Colonic mucosa (tissue), 4 donors: ENCODE measurements around the gene PRAMEF12. TPM values are rescaled to one million over a fixed set of nuclear protein-coding genes. Genes with fewer than 3 reads are reported as not detected.
"Not testable (repeated sequence)": the region's sequence is repeated elsewhere in the genome, so short reads cannot be mapped to it uniquely, and the experiment has no call there.

Experiments
- DNase-seq: peaks from one replicate; pipeline ENCODE4 v3.0.0-alpha.2; 2020
- H3K27ac ChIP-seq: fragments of 200-600 bp; one replicate; pipeline ENCODE4 v1.8.0; 2021
- H3K27me3 ChIP-seq: fragments of 200-600 bp; one replicate; pipeline ENCODE4 v1.8.0; 2021
- H3K36me3 ChIP-seq: fragments of 200-600 bp; one replicate; pipeline ENCODE4 v1.8.0; 2021
- H3K4me1 ChIP-seq: fragments of 200-600 bp; one replicate; pipeline ENCODE4 v1.8.0; 2021; ENCODE audit warnings: mild to moderate bottlenecking
- H3K4me3 ChIP-seq: fragments of 200-600 bp; one replicate; pipeline ENCODE4 v1.8.0; 2021
- H3K9ac ChIP-seq, 2 donors: one replicate each; pipeline ENCODE4 v1.7.0; 2013; ENCODE audit warnings: control low read depth in 2 of 2, low read depth in 2 of 2, low read length in 2 of 2
- H3K9me3 ChIP-seq: fragments of 200-600 bp; one replicate; pipeline ENCODE4 v1.8.0; 2021
- CTCF ChIP-seq: fragments of 200-600 bp; IDR thresholded peaks from one replicate; pipeline ENCODE4 v1.8.0; 2022; ENCODE audit warnings: antibody characterized with exemption, mild to moderate bottlenecking
- intact Hi-C: fragments of 100-400 bp; cut with DNase I; formaldehyde crosslinking; loops from one replicate; pipeline ENCODE4 v1.14.1; 2022
- total RNA-seq, 2 donors: library from RNA; stranded (reverse); fragmentation: NEBNext Ultra II Directional in 1 of 2; extraction: Animal tissue kit (Norgen Biotek cat#: 25700) in 1 of 2; gene quantifications; one replicate each; pipeline ENCODE4 v1.2.1, GENCODE V29; 2021
- donor health status: healthy.
- donor health status: DM: no; HTN: no; CAD: no.
- donor health status: DM: no; HTN: no; CAD: no.

Gene PRAMEF12
- total RNA-seq, 2 donors from 2014 or later: not detected

GRCh38 chr1:12775443-12775842 lies 1.9 kb downstream of the PRAMEF12 start:
- TF ChIP-seq CTCF: no peak
- no peak overlapping the region for H3K4me3 ChIP-seq
- H3K36me3 ChIP-seq: no peaks in the 10 kb centered on the region
- intact Hi-C loops: no loop called here
- no peaks in the 10 kb centered on the region for H3K4me1 ChIP-seq
- H3K27me3 ChIP-seq: no peaks in the 10 kb centered on the region
- no peak for DNase-seq
- H3K9ac ChIP-seq: no peak overlapping the region
- no peak overlapping the region for H3K27ac ChIP-seq
- H3K9me3 ChIP-seq: no peaks in the 10 kb centered on the region

DNA sequence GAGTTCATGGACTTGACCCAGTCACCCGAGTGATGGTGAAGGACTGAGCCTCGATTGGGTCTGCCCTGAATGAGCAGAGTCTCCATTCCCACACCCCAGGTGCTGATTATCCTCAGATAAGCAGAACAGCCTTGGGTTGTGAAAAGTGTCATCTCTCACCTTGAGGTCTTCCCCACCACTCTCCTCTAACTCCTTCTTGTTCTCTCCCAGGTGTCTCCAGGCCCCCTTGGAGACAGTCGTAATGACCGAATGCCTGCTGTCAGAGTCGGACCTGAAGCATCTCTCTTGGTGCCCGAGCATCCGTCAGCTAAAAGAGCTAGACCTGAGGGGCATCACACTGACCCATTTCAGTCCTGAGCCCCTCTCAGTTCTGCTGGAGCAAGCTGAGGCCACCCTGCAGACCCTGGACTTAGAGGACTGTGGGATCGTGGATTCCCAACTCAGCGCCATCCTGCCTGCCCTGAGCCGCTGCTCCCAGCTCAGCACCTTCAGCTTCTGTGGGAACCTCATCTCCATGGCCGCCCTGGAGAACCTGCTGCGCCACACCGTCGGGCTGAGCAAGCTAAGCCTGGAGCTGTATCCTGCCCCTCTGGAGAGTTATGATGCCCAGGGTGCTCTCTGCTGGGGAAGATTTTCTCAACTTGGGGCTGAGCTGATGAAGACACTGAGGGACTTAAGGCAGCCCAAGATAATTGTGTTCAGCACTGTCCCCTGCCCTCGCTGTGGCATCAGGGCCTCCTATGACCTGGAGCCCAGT lies 3.4 kb downstream of the PRAMEF12 start:
- no peak for DNase-seq
- H3K36me3 ChIP-seq: no peaks in the 10 kb centered on the region
- H3K27ac ChIP-seq: no peak overlapping the region
- no peak overlapping the region for H3K9ac ChIP-seq
- no peak for TF ChIP-seq CTCF
- no peaks in the 10 kb centered on the region for H3K4me1 ChIP-seq
- no peaks in the 10 kb centered on the region for H3K27me3 ChIP-seq
- intact Hi-C loops: no loop called here
- H3K9me3 ChIP-seq: no peaks in the 10 kb centered on the region
- no peak overlapping the region for H3K4me3 ChIP-seq

DNA sequence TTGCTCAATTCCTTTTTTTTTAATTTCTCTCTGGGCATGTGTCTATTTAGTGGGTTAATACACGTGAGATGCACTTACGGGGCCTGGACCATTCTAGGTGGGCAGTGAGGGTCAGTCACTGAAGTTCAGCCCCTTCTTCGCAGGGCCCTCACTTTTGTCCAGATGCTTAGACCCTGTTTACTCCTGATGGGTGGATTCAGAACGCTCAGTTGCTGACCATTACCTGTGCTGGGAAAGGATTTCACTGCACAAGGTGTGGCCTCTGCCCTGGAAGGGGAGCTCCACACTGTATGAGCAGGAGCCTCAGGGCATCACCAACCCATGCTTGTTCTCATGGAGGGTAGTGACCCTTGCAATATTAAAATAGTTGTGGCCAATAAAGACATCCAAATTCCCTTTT lies 4.5 kb downstream of the PRAMEF12 start:
- no peaks in the 10 kb centered on the region for H3K9me3 ChIP-seq
- H3K4me1 ChIP-seq: no peaks in the 10 kb centered on the region
- no peak overlapping the region for H3K4me3 ChIP-seq
- no peaks in the 10 kb centered on the region for H3K36me3 ChIP-seq
- H3K27me3 ChIP-seq: no peaks in the 10 kb centered on the region
- DNase-seq: no peak
- intact Hi-C loops: no loop called here
- no peak overlapping the region for H3K9ac ChIP-seq
- TF ChIP-seq CTCF: no peak
- no peak overlapping the region for H3K27ac ChIP-seq

- H3K4me1 ChIP-seq: no peaks in the 10 kb centered on the region
- intact Hi-C loops: no loop called here
- no peaks in the 10 kb centered on the region for H3K27me3 ChIP-seq
- no peaks in the 10 kb centered on the region for H3K36me3 ChIP-seq
- no peak overlapping the region for H3K4me3 ChIP-seq
- H3K27ac ChIP-seq: no peak overlapping the region
- DNase-seq: no peak
- TF ChIP-seq CTCF: no peak
- H3K9me3 ChIP-seq: no peaks in the 10 kb centered on the region
- H3K9ac ChIP-seq: no peak overlapping the region
Measured at GRCh38 chr1:12778907-12779306, 5.4 kb downstream of the PRAMEF12 start.

GRCh38 chr1:12781488-12781887 lies 8.0 kb downstream of the PRAMEF12 start:
- H3K9ac ChIP-seq, H3K27ac ChIP-seq, H3K27me3 ChIP-seq, H3K36me3 ChIP-seq, H3K4me1 ChIP-seq, H3K9me3 ChIP-seq, intact Hi-C loops, H3K4me3 ChIP-seq, DNase-seq: not testable (repeated sequence)

DNA sequence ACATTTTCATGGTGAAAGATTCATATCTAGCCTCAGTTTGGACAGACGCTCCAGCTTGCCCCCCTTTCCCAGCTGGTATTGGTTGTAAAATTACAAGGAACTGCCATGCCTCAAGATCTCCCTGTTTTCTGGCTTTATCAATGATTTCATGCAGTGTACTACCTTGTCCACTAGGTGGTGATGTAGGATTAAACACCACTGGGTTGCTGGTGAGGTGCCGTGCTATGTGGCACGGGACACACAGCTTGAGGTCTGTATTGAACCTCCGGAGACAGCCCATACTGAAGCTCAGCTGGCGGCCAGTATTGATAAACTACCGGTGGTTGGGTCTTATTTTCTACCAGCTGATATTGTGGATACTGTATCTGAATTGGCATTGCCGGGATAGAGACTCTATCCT lies 10.2 kb downstream of the PRAMEF12 start:
- intact Hi-C loops, DNase-seq, H3K9me3 ChIP-seq, H3K4me3 ChIP-seq, H3K27ac ChIP-seq, H3K9ac ChIP-seq, H3K27me3 ChIP-seq, H3K36me3 ChIP-seq, H3K4me1 ChIP-seq: not testable (repeated sequence)

DNA sequence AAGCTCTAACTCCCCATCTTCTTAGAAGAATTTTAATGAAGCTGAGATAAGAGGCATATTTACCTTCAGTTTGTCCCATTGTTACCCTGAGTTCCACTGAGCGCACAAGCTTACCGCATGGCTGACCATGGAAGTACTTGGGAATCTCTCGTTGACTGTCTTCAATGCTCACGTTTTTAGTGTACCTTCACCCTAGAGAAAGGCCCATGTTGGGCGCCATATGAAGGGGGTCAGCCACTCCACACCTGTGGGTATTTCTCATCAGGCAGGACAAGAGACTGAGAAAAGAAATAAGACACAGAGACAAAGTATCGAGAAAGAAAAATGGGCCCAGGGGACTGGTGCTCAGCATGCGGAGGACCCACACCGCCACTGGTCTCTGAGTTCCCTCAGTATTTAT lies 11.2 kb downstream of the PRAMEF12 start:
- not testable (repeated sequence) for H3K27ac ChIP-seq

DNA sequence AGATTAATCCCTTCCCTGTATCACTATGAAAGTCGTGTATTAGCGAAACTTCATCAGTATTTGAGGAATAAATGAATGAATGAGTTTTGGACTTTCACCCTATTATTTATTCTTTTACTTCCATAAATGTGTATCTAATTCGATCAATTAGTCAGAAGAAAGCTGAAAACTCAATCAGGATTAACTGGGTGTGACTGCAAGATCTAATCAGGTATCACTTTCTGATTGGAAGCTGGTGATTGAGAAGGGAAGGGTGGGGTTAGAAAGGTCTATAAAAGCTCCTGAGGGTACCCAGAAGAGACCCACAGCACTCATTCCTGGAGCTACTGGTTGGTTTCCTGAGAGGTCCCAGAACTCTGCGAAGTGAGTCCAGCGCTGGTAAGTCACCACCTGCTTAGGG lies 17.6 kb downstream of the PRAMEF12 start, which contains the start of gene PRAMEF1:
Gene PRAMEF1, plus strand, starts transcription at position 301 of the 400 bp plus-strand sequence. CDS start 1,831 bp downstream, outside the sequence.
- H3K36me3 ChIP-seq, H3K27ac ChIP-seq, intact Hi-C loops, H3K4me3 ChIP-seq, DNase-seq, H3K4me1 ChIP-seq, H3K9me3 ChIP-seq, H3K27me3 ChIP-seq, H3K9ac ChIP-seq: not testable (repeated sequence)

More for the DNA sequence above, 11.2 kb downstream of the PRAMEF12 start:
- DNase-seq, H3K9ac ChIP-seq, H3K27me3 ChIP-seq, H3K9me3 ChIP-seq, H3K36me3 ChIP-seq, H3K4me1 ChIP-seq, intact Hi-C loops, H3K4me3 ChIP-seq: not testable (repeated sequence)
